NOMO-1 (cell line): ENCODE results near the gene CD79A.
A peak's percentile ranks its signal among the peaks of the same experiment; 100 is the strongest.
"Not testable (repeated sequence)": the region's sequence is repeated elsewhere in the genome, so short reads cannot be mapped to it uniquely, and the experiment has no call there.

Source experiments
- DNase-seq, 2 experiments: peaks; one replicate each; lab custom pipeline; 2025; ENCODE audit not compliant: unreplicated experiment in 2 of 2; lab: John Stamatoyannopoulos, UW

The CD79A gene

GRCh38 chr19:41862445-41862986 is 14.6 kb upstream of the CD79A start:
- DNase-seq = no peak

- DNase-seq = peak in 1 of 2 experiments; percentile 33
These were observed 13.7 kb upstream of the CD79A start for GRCh38 chr19:41863209-41863931.

- no peak for DNase-seq
These were observed 12.7 kb upstream of the CD79A start for GRCh38 chr19:41864374-41864773.

- no peak for DNase-seq
These were observed 10.8 kb upstream of the CD79A start for GRCh38 chr19:41866284-41866683.

- no peak for DNase-seq
These were observed 8.7 kb upstream of the CD79A start for GRCh38 chr19:41868120-41868988.

- DNase-seq = no peak
These were observed 8.1 kb upstream of the CD79A start for GRCh38 chr19:41868989-41869300.

GRCh38 chr19:41869374-41869955 is 7.6 kb upstream of the CD79A start:
- no peak for DNase-seq

GRCh38 chr19:41870401-41870873 is 6.6 kb upstream of the CD79A start:
- no peak for DNase-seq

GRCh38 chr19:41871573-41872383 is 5.3 kb upstream of the CD79A start:
- DNase-seq = peak; percentile 40 to 49

GRCh38 chr19:41872384-41872774 is 4.7 kb upstream of the CD79A start:
- no peak for DNase-seq

GRCh38 chr19:41872775-41873647 is 4.1 kb upstream of the CD79A start:
- peak; percentile 25 to 57 for DNase-seq

GRCh38 chr19:41875973-41876372 is 1.1 kb upstream of the CD79A start:
- not testable (repeated sequence) for DNase-seq

GRCh38 chr19:41877916-41878905 is 1.1 kb downstream of the CD79A start:
- DNase-seq = peak in 1 of 2 experiments; percentile 12

GRCh38 chr19:41879080-41879479 is 2.0 kb downstream of the CD79A start:
- DNase-seq = no peak

- DNase-seq = no peak
These were observed 2.7 kb downstream of the CD79A start for GRCh38 chr19:41879670-41880328.

- no peak for DNase-seq
These were observed 3.2 kb downstream of the CD79A start for GRCh38 chr19:41880329-41880708.

- DNase-seq = peak; percentile 32 to 73
These were observed 5.7 kb downstream of the CD79A start, which contains the start of gene ARHGEF1 for GRCh38 chr19:41882568-41883462. Gene ARHGEF1, plus strand, starts transcription at chr19:41883184. Its CDS starts 4,899 bp downstream, at chr19:41888083.
